AG04450 (cell line): ENCODE data around the gene CD200R1. TPM values are rescaled to one million over a fixed set of nuclear protein-coding genes. Genes with fewer than 3 reads are reported as not detected.

Source experiments
- CTCF ChIA-PET: fragments of 300-600, 350-600 bp; formaldehyde crosslinking; extraction: SDS; loops from one replicate; lab custom pipeline; 2022; ENCODE audit warnings: antibody characterized with exemption, inconsistent platforms; lab: Charles Lee
- POLR2A ChIA-PET: fragments of 350-600 bp; formaldehyde crosslinking; extraction: SDS; loops from one replicate; lab custom pipeline; 2021; ENCODE audit warnings: antibody characterized with exemption, inconsistent platforms; lab: Yijun Ruan, JAX
- DNase-seq: peaks from one replicate; pipeline ENCODE4 v3.0.0-alpha.2; 2011; ENCODE audit warnings: low read depth, low spot score
- H3K27ac ChIP-seq: one replicate; pipeline ENCODE4 v1.5.1; 2012; ENCODE audit warnings: low read depth, low read length, control low read depth
- H3K27me3 ChIP-seq: one replicate; pipeline ENCODE4 v1.6.0; 2012; ENCODE audit warnings: low read length; ENCODE audit not compliant: control insufficient read depth, insufficient read depth
- H3K4me3 ChIP-seq: 2 replicates; pipeline ENCODE4 v1.5.1; 2011; ENCODE audit warnings: mild to moderate bottlenecking, low read depth, low read length, control low read depth
- H3K9me3 ChIP-seq: 2 replicates; pipeline ENCODE4 v1.5.1; 2012; ENCODE audit warnings: low read length; ENCODE audit not compliant: control insufficient read depth, insufficient read depth
- CTCF ChIP-seq: IDR thresholded peaks from 2 replicates; pipeline ENCODE4 v1.5.1; 2011; ENCODE audit warnings: low read depth, low read length, control low read depth, inconsistent platforms
- polyA plus RNA-seq: library from polyadenylated mRNA; depleted of rRNA; stranded (reverse); fragments of >200 nt; gene quantifications from 2 replicates; pipeline ENCODE4 v1.2.3, GENCODE V29; 2011

CD200R1 gene
- polyA plus RNA-seq, 1 experiment = not detected

DNA sequence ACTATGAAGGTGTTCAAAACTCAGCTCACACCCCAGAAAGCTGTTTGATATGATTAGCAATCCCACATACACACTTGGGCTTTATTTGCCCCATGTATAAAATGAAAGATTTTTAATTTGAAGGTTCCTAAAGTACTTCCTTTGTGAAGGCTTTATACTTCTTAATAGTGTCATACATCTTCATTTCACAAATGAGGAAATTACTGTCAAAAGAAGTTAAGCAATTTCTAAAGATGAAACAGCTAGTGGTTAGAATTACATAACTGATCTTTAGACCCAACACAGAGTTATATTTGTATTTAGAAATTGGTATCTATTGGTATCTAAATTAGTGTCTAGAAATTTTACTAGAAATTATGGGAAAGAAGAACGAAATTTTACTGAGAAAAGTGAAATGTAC, 7.1 kb downstream of the CD200R1 start:
- H3K4me3 ChIP-seq = no peak overlapping the region
- DNase-seq = no peak
- H3K27ac ChIP-seq = no peak overlapping the region
- peaks cover 4% of the 10 kb centered on the region for H3K9me3 ChIP-seq
- H3K27me3 ChIP-seq = peaks cover 19% of the 10 kb centered on the region
- no peak for TF ChIP-seq CTCF
- ChIA-PET CTCF (interaction anchor here (2.6 kb wide), 1 partner anchor 11 kb away, joined by 9 read pairs; no protein-coding TSS in a partner anchor), POLR2A (no interaction called here)

GRCh38 chr3:112967425-112967824, 7.5 kb downstream of the CD200R1 start:
- Histone ChIP-seq H3K27me3 (peaks cover 23% of the 10 kb centered on the region), H3K9me3 (peaks cover 4% of the 10 kb centered on the region), H3K4me3 (no peak overlapping the region), H3K27ac (no peak overlapping the region)
- ChIA-PET CTCF (interaction anchor here (2.6 kb wide), 1 partner anchor 12 kb away, joined by 9 read pairs; no protein-coding TSS in a partner anchor), POLR2A (no interaction called here)
- DNase-seq = no peak
- no peak for TF ChIP-seq CTCF

GRCh38 chr3:112966633-112967032, 8.3 kb downstream of the CD200R1 start:
- TF ChIP-seq CTCF = no peak
- ChIA-PET CTCF (interaction anchor here (2.0 kb wide), 1 partner anchor 12 kb away, joined by 14 read pairs; no protein-coding TSS in a partner anchor), POLR2A (no interaction called here)
- H3K27me3 ChIP-seq = peaks cover 23% of the 10 kb centered on the region
- H3K9me3 ChIP-seq = peaks cover 4% of the 10 kb centered on the region
- no peak overlapping the region for H3K27ac ChIP-seq
- H3K4me3 ChIP-seq = no peak overlapping the region
- DNase-seq = no peak

- DNase-seq = no peak
- H3K9me3 ChIP-seq = peaks cover 4% of the 10 kb centered on the region
- POLR2A ChIA-PET = no interaction called here
- H3K27me3 ChIP-seq = peaks cover 23% of the 10 kb centered on the region
- H3K27ac ChIP-seq = no peak overlapping the region
- no peak overlapping the region for H3K4me3 ChIP-seq
- CTCF ChIA-PET = interaction anchor here (2.0 kb wide), 1 partner anchor 13 kb away, joined by 14 read pairs; no protein-coding TSS in a partner anchor
- TF ChIP-seq CTCF = no peak
These were observed 9.2 kb downstream of the CD200R1 start for GRCh38 chr3:112965656-112966055.

- ChIA-PET CTCF (interaction anchor here (1.6 kb wide), 1 partner anchor 15 kb away, joined by 3 read pairs; no protein-coding TSS in a partner anchor), POLR2A (no interaction called here)
- TF ChIP-seq CTCF = no peak
- Histone ChIP-seq H3K27ac (no peak overlapping the region), H3K4me3 (no peak overlapping the region), H3K9me3 (peaks cover 4% of the 10 kb centered on the region), H3K27me3 (peaks cover 21% of the 10 kb centered on the region)
- no peak for DNase-seq
These were observed 11.2 kb downstream of the CD200R1 start for GRCh38 chr3:112963683-112964082.
